Measurements from ENCODE around the gene CERS6. TPM values are rescaled to one million over a fixed set of nuclear protein-coding genes. Genes with fewer than 3 reads are reported as not detected.

Gene CERS6
- total RNA-seq, 1 experiment from 2014 or later, result 17.3 TPM

DNA sequence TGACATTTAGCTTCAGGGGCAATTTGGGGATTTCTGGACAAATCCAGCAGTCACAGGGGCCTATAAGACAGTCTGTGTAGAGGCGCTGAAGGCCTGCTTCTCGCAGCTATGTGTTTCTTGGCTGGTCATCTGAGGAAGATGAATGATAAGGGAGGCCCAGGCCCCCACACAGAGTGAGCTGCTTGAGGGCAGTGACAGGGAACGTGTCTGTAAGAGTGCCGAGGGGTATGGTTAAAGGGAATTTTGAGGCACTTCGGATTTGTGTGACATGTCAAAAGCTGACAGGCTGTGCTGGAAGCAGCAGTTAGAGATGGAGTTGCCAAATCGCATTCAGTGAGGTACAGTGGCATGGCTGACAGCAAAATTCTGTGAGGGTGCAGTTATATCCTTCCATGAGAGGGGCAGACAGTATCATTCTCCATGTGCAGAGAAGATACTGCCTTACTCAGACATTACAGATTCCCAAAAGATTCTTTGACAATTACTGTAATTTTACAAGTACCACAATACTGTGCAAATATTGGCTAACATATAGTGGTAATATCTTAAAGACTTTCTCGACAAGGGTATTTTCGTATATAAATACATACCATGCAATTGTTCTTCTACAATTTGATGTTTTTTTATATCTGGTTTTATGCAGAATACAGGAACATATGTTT, 74.0 kb downstream of the CERS6 start (continued):
- no peak for TF ChIP-seq SMAD4 (CRISPR knock-in tag; IDR thresholded peaks at IDR 0.05)
- TF ChIP-seq ZSCAN18 (CRISPR knock-in tag; IDR thresholded peaks at IDR 0.05), result no peak
- TF ChIP-seq ZNF138 (CRISPR knock-in tag; conservative IDR thresholded peaks at IDR 0.05), result no peak
- no peak for TF ChIP-seq CDX4 (CRISPR knock-in tag; IDR thresholded peaks at IDR 0.05; ENCODE audit: borderline replicate concordance)
- no peak for TF ChIP-seq RELA (CRISPR knock-in tag; IDR thresholded peaks at IDR 0.05; ENCODE audit: borderline replicate concordance)

DNA sequence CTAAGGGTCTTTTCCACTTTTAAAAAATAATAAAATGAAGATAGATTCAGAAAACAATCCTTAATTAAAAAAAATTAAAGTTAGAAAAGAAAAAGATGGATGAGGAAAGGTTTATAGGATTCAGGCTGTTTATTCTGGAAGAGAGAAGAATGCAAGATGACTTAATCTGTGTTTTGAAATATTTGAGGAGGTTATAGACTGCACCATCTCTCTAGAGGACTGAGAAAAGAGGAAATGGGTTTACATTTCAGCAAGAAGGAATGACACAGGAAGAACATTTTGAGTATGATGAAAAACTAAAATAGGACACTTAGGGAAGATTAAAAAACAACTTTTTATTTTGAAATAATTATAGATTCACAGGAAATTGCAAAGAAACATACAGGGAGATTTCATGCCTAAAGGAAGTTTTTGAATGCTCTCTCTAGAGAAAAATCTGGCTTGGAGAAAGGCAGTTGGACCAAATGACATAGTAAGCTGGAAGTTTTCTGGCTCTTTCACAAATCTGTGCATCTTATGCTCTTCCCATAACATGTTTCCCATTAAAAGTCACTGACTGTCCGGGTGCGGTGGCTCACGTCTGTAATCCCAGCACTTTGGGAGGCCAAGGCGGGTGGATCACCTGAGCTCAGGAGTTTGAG, 75.0 kb downstream of the CERS6 start:
- H3K9me3 Mint-ChIP-seq, result peaks cover 4% of the 10 kb centered on the region; the same call in 1 of the 2 replicates
- no peaks in the 10 kb centered on the region for H3K27me3 Mint-ChIP-seq (ENCODE audit: low read depth)
- H3K4me1 Mint-ChIP-seq, result peaks cover 28% of the 10 kb centered on the region
- TF ChIP-seq E2F5 (CRISPR knock-in tag; IDR thresholded peaks at IDR 0.05), result no peak
- TF ChIP-seq PRRX2 (CRISPR knock-in tag; IDR thresholded peaks at IDR 0.05), result no peak
- TF ChIP-seq NR1H2 (CRISPR knock-in tag; IDR thresholded peaks at IDR 0.05), result no peak
- TF ChIP-seq ELF4 (CRISPR knock-in tag; IDR thresholded peaks at IDR 0.05; ENCODE audit: low read depth), result no peak
- TF ChIP-seq MAX (CRISPR knock-in tag; IDR thresholded peaks at IDR 0.05), result no peak
- TF ChIP-seq, protein P1, sequence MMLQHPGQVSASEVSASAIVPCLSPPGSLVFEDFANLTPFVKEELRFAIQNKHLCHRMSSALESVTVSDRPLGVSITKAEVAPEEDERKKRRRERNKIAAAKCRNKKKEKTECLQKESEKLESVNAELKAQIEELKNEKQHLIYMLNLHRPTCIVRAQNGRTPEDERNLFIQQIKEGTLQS (CRISPR knock-in tag; conservative IDR thresholded peaks at IDR 0.05), result no peak
- no peak for TF ChIP-seq NFYB (CRISPR knock-in tag; conservative IDR thresholded peaks at IDR 0.05; ENCODE audit: low read depth)
- TF ChIP-seq ZNF232 (CRISPR knock-in tag; IDR thresholded peaks at IDR 0.05), result no peak
- no peak for TF ChIP-seq TCF7 (CRISPR knock-in tag; IDR thresholded peaks at IDR 0.05; ENCODE audit: low read depth)
- no peak for TF ChIP-seq NFE2L1 (CRISPR knock-in tag; IDR thresholded peaks at IDR 0.05)
- no peak for TF ChIP-seq CREB1 (CRISPR knock-in tag; IDR thresholded peaks at IDR 0.05)
- TF ChIP-seq, protein P2, sequence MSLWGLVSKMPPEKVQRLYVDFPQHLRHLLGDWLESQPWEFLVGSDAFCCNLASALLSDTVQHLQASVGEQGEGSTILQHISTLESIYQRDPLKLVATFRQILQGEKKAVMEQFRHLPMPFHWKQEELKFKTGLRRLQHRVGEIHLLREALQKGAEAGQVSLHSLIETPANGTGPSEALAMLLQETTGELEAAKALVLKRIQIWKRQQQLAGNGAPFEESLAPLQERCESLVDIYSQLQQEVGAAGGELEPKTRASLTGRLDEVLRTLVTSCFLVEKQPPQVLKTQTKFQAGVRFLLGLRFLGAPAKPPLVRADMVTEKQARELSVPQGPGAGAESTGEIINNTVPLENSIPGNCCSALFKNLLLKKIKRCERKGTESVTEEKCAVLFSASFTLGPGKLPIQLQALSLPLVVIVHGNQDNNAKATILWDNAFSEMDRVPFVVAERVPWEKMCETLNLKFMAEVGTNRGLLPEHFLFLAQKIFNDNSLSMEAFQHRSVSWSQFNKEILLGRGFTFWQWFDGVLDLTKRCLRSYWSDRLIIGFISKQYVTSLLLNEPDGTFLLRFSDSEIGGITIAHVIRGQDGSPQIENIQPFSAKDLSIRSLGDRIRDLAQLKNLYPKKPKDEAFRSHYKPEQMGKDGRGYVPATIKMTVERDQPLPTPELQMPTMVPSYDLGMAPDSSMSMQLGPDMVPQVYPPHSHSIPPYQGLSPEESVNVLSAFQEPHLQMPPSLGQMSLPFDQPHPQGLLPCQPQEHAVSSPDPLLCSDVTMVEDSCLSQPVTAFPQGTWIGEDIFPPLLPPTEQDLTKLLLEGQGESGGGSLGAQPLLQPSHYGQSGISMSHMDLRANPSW (CRISPR knock-in tag; conservative IDR thresholded peaks at IDR 0.05; ENCODE audit: low read depth), result no peak
- no peak overlapping the region for H3K4me3 Mint-ChIP-seq
- ChIA-PET CTCF (no interaction called here), POLR2A (no interaction called here)
- ATAC-seq (no peak), DNase-seq (ENCODE audit: low spot score) (no peak)
- no peak overlapping the region for H3K27ac Mint-ChIP-seq
- H3K36me3 Mint-ChIP-seq, result no peaks in the 10 kb centered on the region

DNA sequence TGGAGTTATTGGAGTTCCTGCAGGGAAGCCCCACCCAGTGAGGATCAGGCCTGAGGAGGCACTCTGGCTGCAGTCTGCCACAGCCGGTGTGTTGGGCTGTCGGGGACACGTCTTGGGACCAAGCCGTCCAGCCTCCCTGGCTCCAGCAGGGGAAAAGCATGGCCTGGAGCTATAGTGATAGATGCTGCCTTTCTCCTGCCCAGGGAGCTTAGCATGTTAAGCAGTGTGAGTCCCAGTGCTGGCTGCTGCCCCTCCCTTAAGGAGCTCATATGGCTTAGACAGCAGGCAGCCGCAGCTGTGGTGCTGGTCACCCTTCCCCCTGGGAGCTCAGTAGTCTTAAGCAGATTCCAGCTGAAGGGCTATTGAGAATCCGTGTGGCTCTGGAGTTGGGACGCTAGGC, 78.9 kb downstream of the CERS6 start:
- H3K4me1 Mint-ChIP-seq, result peaks cover 17% of the 10 kb centered on the region
- CTCF ChIA-PET, result no interaction called here
- H3K36me3 Mint-ChIP-seq, result peaks cover 6% of the 10 kb centered on the region
- H3K4me3 Mint-ChIP-seq, result no peak overlapping the region
- ATAC-seq (no peak), DNase-seq (ENCODE audit: low spot score) (no peak)
- POLR2A ChIA-PET, result no interaction called here
- H3K27ac Mint-ChIP-seq, result no peak overlapping the region
- H3K9me3 Mint-ChIP-seq, result peaks cover 9% of the 10 kb centered on the region
- H3K27me3 Mint-ChIP-seq (ENCODE audit: low read depth), result no peaks in the 10 kb centered on the region
- TF ChIP-seq RORB (CRISPR knock-in tag; IDR thresholded peaks at IDR 0.05) (no peak), MLX (CRISPR knock-in tag; IDR thresholded peaks at IDR 0.05) (no peak), ZNF263 (CRISPR knock-in tag; IDR thresholded peaks at IDR 0.05; ENCODE audit: low read depth) (no peak), KAT7 (CRISPR knock-in tag; IDR thresholded peaks at IDR 0.05; ENCODE audit: borderline replicate concordance) (no peak), ZNF232 (CRISPR knock-in tag; IDR thresholded peaks at IDR 0.05) (no peak), ZSCAN18 (CRISPR knock-in tag; IDR thresholded peaks at IDR 0.05) (no peak)
- TF ChIP-seq, protein P2 (CRISPR knock-in tag; conservative IDR thresholded peaks at IDR 0.05; ENCODE audit: low read depth), result no peak

Measured in WTC11 (cell line).